Left kidney (tissue), 2 donors: ENCODE results near the gene ZBTB7B. TPM values are rescaled to one million over a fixed set of nuclear protein-coding genes. Genes with fewer than 3 reads are reported as not detected.

Experiments used
- DNase-seq: peaks from one replicate; pipeline ENCODE4 v3.0.0-alpha.2; 2013
- polyA plus RNA-seq: library from polyadenylated mRNA; unstranded; fragments of 120-200 nt; gene quantifications from one replicate; pipeline ENCODE4 v1.2.1, GENCODE V29; 2013; ENCODE audit not compliant: insufficient read length

ZBTB7B gene
- polyA plus RNA-seq, 1 donor = 11.5 TPM

- no peak for DNase-seq
Observed at GRCh38 chr1:155037851-155038441, 35.3 kb downstream of the ZBTB7B start.

- DNase-seq = no peak
Observed at GRCh38 chr1:155038602-155039307, 36.2 kb downstream of the ZBTB7B start.

- no peak for DNase-seq
Observed at GRCh38 chr1:155039308-155039669, 36.7 kb downstream of the ZBTB7B start.

- no peak for DNase-seq
Observed at GRCh38 chr1:155040358-155041093, 37.9 kb downstream of the ZBTB7B start.

- no peak for DNase-seq
Observed at GRCh38 chr1:155042789-155043188, 40.2 kb downstream of the ZBTB7B start.

GRCh38 chr1:155043301-155043702 lies 40.7 kb downstream of the ZBTB7B start:
- no peak for DNase-seq

GRCh38 chr1:155043793-155044192 lies 41.2 kb downstream of the ZBTB7B start:
- no peak for DNase-seq

GRCh38 chr1:155044365-155044764 lies 41.8 kb downstream of the ZBTB7B start:
- DNase-seq = no peak

GRCh38 chr1:155044812-155045657 lies 42.4 kb downstream of the ZBTB7B start:
- DNase-seq = peak; percentile 50

GRCh38 chr1:155048449-155049334 lies 46.1 kb downstream of the ZBTB7B start:
- DNase-seq = no peak

- no peak for DNase-seq
Observed at GRCh38 chr1:155049651-155050559, 47.3 kb downstream of the ZBTB7B start.

- DNase-seq = peak; percentile 64
Observed at GRCh38 chr1:155050560-155051341, 48.1 kb downstream of the ZBTB7B start, which contains the start of gene ADAM15. Gene ADAM15 (plus strand): TSS chr1:155051316. CDS start chr1:155051387, 71 bp downstream.

GRCh38 chr1:155051342-155051776 lies 48.8 kb downstream of the ZBTB7B start:
- no peak for DNase-seq

GRCh38 chr1:155051777-155052398 lies 49.3 kb downstream of the ZBTB7B start:
- DNase-seq = no peak

- no peak for DNase-seq
Observed at GRCh38 chr1:155052439-155053395, 50.1 kb downstream of the ZBTB7B start.

GRCh38 chr1:155053531-155054105 lies 51.0 kb downstream of the ZBTB7B start:
- no peak for DNase-seq

- DNase-seq = no peak
Observed at GRCh38 chr1:155057104-155057503, 54.5 kb downstream of the ZBTB7B start.
